Spleen (tissue), 11 donors: Measurements from ENCODE around the gene GOLGA8R. TPM values are rescaled to one million over a fixed set of nuclear protein-coding genes. Genes with fewer than 3 reads are reported as not detected.
"Not testable (repeated sequence)": the region's sequence is repeated elsewhere in the genome, so short reads cannot be mapped to it uniquely, and the experiment has no call there.

Source experiments
- DNase-seq: peaks from one replicate; pipeline ENCODE4 v3.0.0-alpha.2; 2020
- H3K27ac ChIP-seq, 8 donors: fragments of 200-600 bp; sonication (generic) in 7 of 8; 1 replicate in 4 of 8; 2 replicates in 4 of 8; pipeline versions ENCODE4 v1.5.0 to v1.8.0; 2016 to 2021; ENCODE audit warnings: inconsistent platforms in 4 of 8, mild to moderate bottlenecking in 4 of 8, moderate library complexity in 1 of 8
- H3K27me3 ChIP-seq, 7 donors: fragments of 200-600 bp; sonication (generic) in 6 of 7; replicated peaks in 1 of 7; 1 replicate in 4 of 7; 2 replicates in 3 of 7; pipeline versions ENCODE4 v1.5.0 to v1.8.0; 2016 to 2021; ENCODE audit warnings: inconsistent platforms in 3 of 7, mild to moderate bottlenecking in 1 of 7
- H3K36me3 ChIP-seq, 6 donors: fragments of 200-600 bp; sonication (generic) in 5 of 6; 1 replicate in 4 of 6; 2 replicates in 2 of 6; pipeline versions ENCODE4 v1.5.0 to v1.8.0; 2016 to 2021; ENCODE audit warnings: inconsistent platforms in 2 of 6
- H3K4me1 ChIP-seq, 6 donors: fragments of 200-600 bp; sonication (generic) in 5 of 6; 1 replicate in 3 of 6; 2 replicates in 3 of 6; pipeline versions ENCODE4 v1.5.0 to v1.8.0; 2016 to 2021; ENCODE audit warnings: inconsistent platforms in 3 of 6
- H3K4me3 ChIP-seq, 8 donors: fragments of 200-600 bp; sonication (generic) in 7 of 8; 1 replicate in 4 of 8; 2 replicates in 4 of 8; pipeline versions ENCODE4 v1.5.0 to v1.8.0; 2016 to 2021; ENCODE audit warnings: inconsistent platforms in 4 of 8, mild to moderate bottlenecking in 4 of 8, moderate library complexity in 2 of 8
- H3K9me3 ChIP-seq, 8 donors: fragments of 200-600 bp; sonication (generic) in 7 of 8; 1 replicate in 4 of 8; 2 replicates in 4 of 8; pipeline versions ENCODE4 v1.5.0 to v1.8.0; 2016 to 2021; ENCODE audit warnings: inconsistent platforms in 4 of 8
- WGBS, 5 donors: extraction: QIAGEN DNeasy Blood & Tissue Kit in 3 of 5; methylation state at CpG; one replicate each; pipeline versions ENCODE4 v1.1.5 to v1.1.7; 2013 to 2018; 5-methylcytosine and 5-hydroxymethylcytosine counted together
- intact Hi-C: fragments of 100-400 bp; cut with DNase I; formaldehyde crosslinking; loops from one replicate; pipeline ENCODE4 v1.15.0; 2023; ENCODE audit warnings: low total_unique reads
- polyA plus RNA-seq, 3 donors: library from polyadenylated mRNA; stranded (reverse); fragments of 200-250 nt; gene quantifications; one replicate each; pipeline ENCODE4 v1.2.1, GENCODE V29; 2013
- small RNA-seq, 4 donors: library from RNA; depleted of rRNA; stranded (forward); fragments of <200 nt; gene quantifications; one replicate each; pipeline ENCODE3, GENCODE V24; 2016
- total RNA-seq, 7 donors: library from RNA; depleted of rRNA in 3 of 7; stranded (reverse); fragments of >200 nt in 3 of 7; fragmentation: NEBNext Ultra II Directional in 4 of 7; extraction: Animal tissue kit (Norgen Biotek cat#: 25700) in 4 of 7; gene quantifications; one replicate each; pipeline versions ENCODE4 v1.1.0 to v1.2.1, GENCODE V29; 2016 to 2021
- donor health status: healthy with polysubstance abuse.
- donor health status: DM: no; HTN: no; CAD: no; lungs with moderate emphysema.
- donor health status: DM: no; HTN: no; CAD: no.
- donor health status: Bipolar disorder and iron deficiency.
- donor health status: healthy.
- donor health status: DM: no; HTN: no; CAD: no.
- donor health status: DM: yes; HTN: yes; CAD: no.

GOLGA8R gene
- total and polyA plus RNA-seq, 10 donors = 0.21 to 8.9 (median 5.4) TPM

DNA sequence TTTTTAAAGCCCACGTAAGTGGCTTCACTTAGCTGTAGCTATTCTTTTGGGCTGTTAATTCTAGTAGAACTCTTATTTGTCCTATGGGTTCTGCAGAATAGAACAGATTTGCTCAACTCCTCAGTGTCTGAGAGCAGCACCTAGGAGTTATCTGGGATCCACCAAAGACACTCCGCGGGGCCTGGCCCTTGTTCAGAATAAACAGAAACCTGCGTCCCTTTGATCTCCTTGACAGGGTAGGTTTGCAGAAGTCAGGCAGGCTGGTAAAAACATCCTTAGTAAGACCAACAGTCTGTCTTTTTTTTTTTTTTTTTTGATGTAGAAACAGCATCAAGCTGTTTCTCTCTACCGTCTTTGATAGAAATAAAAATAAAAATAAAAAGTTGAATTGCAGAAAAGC is 52.7 kb downstream of the GOLGA8R start:
- intact Hi-C loops, H3K4me3 ChIP-seq, H3K27me3 ChIP-seq, H3K9me3 ChIP-seq, H3K4me1 ChIP-seq, H3K27ac ChIP-seq, DNase-seq, H3K36me3 ChIP-seq: not testable (repeated sequence)
- WGBS, 5 donors = 78 to 100% (median 89%) methylated on average over 2 of the region's 5 CpGs; no CpG with 5 or more reads in 1 of the 5 donors

DNA sequence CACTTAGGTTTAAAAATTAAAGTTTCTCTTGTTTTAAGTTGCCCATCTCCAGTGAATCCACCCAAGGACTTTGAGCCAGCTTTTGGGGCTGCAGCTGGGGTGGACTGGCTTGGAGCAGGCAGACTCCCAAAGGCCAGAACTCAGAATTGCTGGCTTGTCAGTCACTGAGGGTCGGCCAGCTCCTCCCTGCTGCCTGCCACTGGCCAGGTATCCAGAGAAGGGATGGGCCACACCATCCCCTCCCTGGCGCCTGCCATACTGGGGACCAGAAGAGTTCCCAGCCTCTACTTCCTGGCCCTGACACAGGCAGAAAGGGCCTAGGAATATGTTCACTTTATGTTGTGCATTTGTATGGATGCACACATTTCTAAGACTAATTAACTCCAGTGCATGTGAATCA is 53.1 kb downstream of the GOLGA8R start:
- H3K27ac ChIP-seq, H3K4me3 ChIP-seq, H3K4me1 ChIP-seq, H3K36me3 ChIP-seq, H3K27me3 ChIP-seq, intact Hi-C loops, H3K9me3 ChIP-seq, DNase-seq: not testable (repeated sequence)
- WGBS, 5 donors = no CpG with 5 or more reads among the region's 2 CpGs

DNA sequence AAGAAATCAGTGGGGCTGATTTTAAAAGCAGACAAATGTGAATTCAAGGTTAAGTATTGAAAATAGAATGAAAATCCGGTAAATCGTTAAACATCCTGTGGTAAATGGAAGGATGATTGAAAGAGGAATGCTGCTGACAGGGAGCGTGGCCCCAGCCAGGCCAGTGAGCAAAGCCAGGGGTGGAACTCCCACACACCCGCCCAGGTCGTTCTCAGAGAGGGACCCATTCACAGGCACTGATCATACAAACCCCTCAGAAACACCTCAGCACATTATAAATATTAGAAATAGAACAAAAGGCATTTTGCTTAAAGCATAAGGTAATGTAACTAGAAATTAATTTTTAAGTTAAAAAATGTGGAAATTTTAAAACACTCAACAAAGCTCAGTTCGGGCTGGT is 59.0 kb downstream of the GOLGA8R start:
- not testable (repeated sequence) for DNase-seq
- 70 to 93% (median 82%) methylated on average over 3 to 5 of the region's 6 CpGs for WGBS, 5 donors

More for the DNA sequence above, 59.0 kb downstream of the GOLGA8R start:
- intact Hi-C loops, H3K27ac ChIP-seq, H3K4me1 ChIP-seq, H3K27me3 ChIP-seq, H3K36me3 ChIP-seq, H3K9me3 ChIP-seq, H3K4me3 ChIP-seq: not testable (repeated sequence)

Small RNAs within 50 kb of the gene (small RNA-seq; reads per million reads assigned to genes)
- gene AC019322.2 (0 reads per million in 4 donors), gene RF00019 (0 reads per million in 4 donors), gene RF00096 (0 reads per million in 4 donors), gene RN7SL196P (0 reads per million in 4 donors)

Other genes with a start within 250 kb of the GOLGA8R start
- gene CHRFAM7A, start 20.7 kb downstream of the GOLGA8R start, total RNA-seq = 10 to 100 TPM in 2 of 7 donors, 1 to 10 TPM in 5; 1.3 to 13.3 (median 2.8) TPM
- under 1 TPM; 0.22 to 0.91 (median 0.52) TPM for gene CHRFAM7A, start 20.7 kb downstream of the GOLGA8R start, polyA plus RNA-seq
- gene GOLGA8Q, start 137.8 kb upstream of the GOLGA8R start, total RNA-seq = 1 to 10 TPM in 5 of 7 donors, under 1 TPM in 1, not detected in 1; 0.92 to 5.2 (median 1.4) TPM
- gene GOLGA8Q, start 137.8 kb upstream of the GOLGA8R start, polyA plus RNA-seq = under 1 TPM; 0.06 to 0.77 (median 0.07) TPM
- 1 to 10 TPM in 2 of 7 donors, under 1 TPM in 4, not detected in 1; 0.57 to 2.1 (median 0.87) TPM for gene GOLGA8H, start 189.8 kb upstream of the GOLGA8R start, total RNA-seq
- under 1 TPM; 0.06 to 0.32 (median 0.07) TPM for gene GOLGA8H, start 189.8 kb upstream of the GOLGA8R start, polyA plus RNA-seq